ENCODE data around the gene MAP7D2.

Gene MAP7D2

GRCh38 chrX:19990151-19990555 lies 126.6 kb downstream of the MAP7D2 start:
- peak overlapping the region in 17 of 21 experiments; percentile 31 to 82 (median 67) for H3K27ac ChIP-seq
- H3K4me3 ChIP-seq = peak overlapping the region; percentile 58 to 88 (median 67)

GRCh38 chrX:19987856-19988255 lies 128.9 kb downstream of the MAP7D2 start:
- Histone ChIP-seq H3K27ac (no peak overlapping the region), H3K4me3 (no peak overlapping the region)

GRCh38 chrX:19986531-19986930 lies 130.2 kb downstream of the MAP7D2 start:
- Histone ChIP-seq H3K27ac (no peak overlapping the region), H3K4me3 (no peak overlapping the region)

GRCh38 chrX:19981947-19982346 lies 134.8 kb downstream of the MAP7D2 start:
- no peak overlapping the region for H3K27ac ChIP-seq
- H3K4me3 ChIP-seq = no peak overlapping the region

GRCh38 chrX:19975845-19976244 lies 140.9 kb downstream of the MAP7D2 start:
- no peak overlapping the region for H3K4me3 ChIP-seq
- H3K27ac ChIP-seq = no peak overlapping the region

- H3K27ac ChIP-seq = no peak overlapping the region
These were observed 143.7 kb downstream of the MAP7D2 start for GRCh38 chrX:19972984-19973383.

GRCh38 chrX:19968276-19968675 lies 148.4 kb downstream of the MAP7D2 start:
- Histone ChIP-seq H3K27ac (no peak overlapping the region), H3K4me3 (no peak overlapping the region)

More at GRCh38 chrX:19972984-19973383, 143.7 kb downstream of the MAP7D2 start:
- no peak overlapping the region for H3K4me3 ChIP-seq

- Histone ChIP-seq H3K27ac (no peak overlapping the region), H3K4me3 (no peak overlapping the region)
These were observed 150.7 kb downstream of the MAP7D2 start for GRCh38 chrX:19966056-19966455.

GRCh38 chrX:19964017-19964710 lies 152.5 kb downstream of the MAP7D2 start:
- H3K4me3 ChIP-seq = no peak overlapping the region
- no peak overlapping the region for H3K27ac ChIP-seq

GRCh38 chrX:19960913-19961312 lies 155.8 kb downstream of the MAP7D2 start:
- H3K27ac ChIP-seq = no peak overlapping the region
- no peak overlapping the region for H3K4me3 ChIP-seq

GRCh38 chrX:19958552-19959486 lies 157.9 kb downstream of the MAP7D2 start:
- Histone ChIP-seq H3K4me3 (no peak overlapping the region), H3K27ac (no peak overlapping the region)

- H3K27ac ChIP-seq = no peak overlapping the region
- no peak overlapping the region for H3K4me3 ChIP-seq
These were observed 159.8 kb downstream of the MAP7D2 start for GRCh38 chrX:19956923-19957322.

All from skin epidermis (tissue), 12 donors.